GM12875 (cell line): Measurements from ENCODE around the gene CPM.
"Not testable (repeated sequence)": the region's sequence is repeated elsewhere in the genome, so short reads cannot be mapped to it uniquely, and the experiment has no call there.

ENCODE experiments used
- H3K4me3 ChIP-seq: one replicate; pipeline ENCODE4 v1.5.1; 2011; ENCODE audit warnings: low read depth, low read length, control low read depth
- CTCF ChIP-seq: IDR thresholded peaks from 2 replicates; pipeline ENCODE4 v1.5.1; 2011; ENCODE audit warnings: low read depth, mild to moderate bottlenecking, control low read depth, inconsistent platforms, low read length, moderate library complexity, borderline replicate concordance; ENCODE audit not compliant: insufficient read depth

The CPM gene

GRCh38 chr12:68865399-68866164 lies 67.4 kb downstream of the CPM start:
- H3K4me3 ChIP-seq = no peak overlapping the region
- no peak for TF ChIP-seq CTCF

GRCh38 chr12:68864604-68865003 lies 68.4 kb downstream of the CPM start:
- TF ChIP-seq CTCF = no peak
- H3K4me3 ChIP-seq = no peak overlapping the region

GRCh38 chr12:68863886-68864454 lies 69.0 kb downstream of the CPM start:
- not testable (repeated sequence) for H3K4me3 ChIP-seq

- H3K4me3 ChIP-seq = no peak overlapping the region
- no peak for TF ChIP-seq CTCF
Measured at GRCh38 chr12:68863109-68863770, 69.7 kb downstream of the CPM start.

- no peak for TF ChIP-seq CTCF
- H3K4me3 ChIP-seq = no peak overlapping the region
Measured at GRCh38 chr12:68861890-68862289, 71.1 kb downstream of the CPM start.

- no peak for TF ChIP-seq CTCF
Measured at GRCh38 chr12:68856510-68856909, 76.5 kb downstream of the CPM start.

GRCh38 chr12:68855771-68856170 lies 77.2 kb downstream of the CPM start:
- H3K4me3 ChIP-seq = no peak overlapping the region
- no peak for TF ChIP-seq CTCF

More at GRCh38 chr12:68856510-68856909, 76.5 kb downstream of the CPM start:
- H3K4me3 ChIP-seq = no peak overlapping the region
